GM10248 (cell line): ENCODE results near the gene FAAP20.

Experiments used
- CTCF ChIA-PET: fragments of 300-600 bp; sonication (Branson Sonifier 250); formaldehyde crosslinking; extraction: SDS; loops from one replicate; lab custom pipeline; 2021; ENCODE audit warnings: antibody characterized with exemption; lab: Yijun Ruan, JAX
- POLR2A ChIA-PET: fragments of 350-650 bp; sonication (Branson Sonifier 250); formaldehyde crosslinking; extraction: SDS; loops from one replicate; lab custom pipeline; 2020; ENCODE audit warnings: antibody characterized with exemption; lab: Yijun Ruan, JAX
- DNase-seq: peaks from one replicate; pipeline ENCODE4 v3.0.0; 2012; ENCODE audit errors: extremely low spot score
- CTCF ChIP-seq: IDR thresholded peaks from 2 replicates; pipeline ENCODE4 v1.5.1; 2012; ENCODE audit warnings: mild to moderate bottlenecking, low read depth; ENCODE audit errors: extremely low read depth, missing control alignments, control extremely low read depth

Gene FAAP20

GRCh38 chr1:2212274-2212531 lies 17.6 kb upstream of the FAAP20 start:
- ChIA-PET POLR2A (no interaction called here), CTCF (interaction anchor here (0.8 to 1.6 kb wide), 2 partner anchors 9 to 12 kb away, joined by 3 to 4 read pairs; no protein-coding TSS in a partner anchor)
- DNase-seq: no peak
- TF ChIP-seq CTCF: no peak

- ChIA-PET POLR2A (interaction anchor here (1.6 kb wide), 1 partner anchor 17 kb away, joined by 6 read pairs; no protein-coding TSS in a partner anchor), CTCF (no interaction called here)
- no peak for TF ChIP-seq CTCF
- no peak for DNase-seq
Observed at GRCh38 chr1:2210786-2211185, 16.2 kb upstream of the FAAP20 start.

- TF ChIP-seq CTCF: no peak
- ChIA-PET CTCF (no interaction called here), POLR2A (interaction anchor here (1.6 kb wide), 1 partner anchor 17 kb away, joined by 6 read pairs; no protein-coding TSS in a partner anchor)
- DNase-seq: no peak
Observed at GRCh38 chr1:2210084-2210653, 15.6 kb upstream of the FAAP20 start.

GRCh38 chr1:2209400-2210083 lies 15.0 kb upstream of the FAAP20 start:
- DNase-seq: no peak
- TF ChIP-seq CTCF: no peak
- POLR2A ChIA-PET: interaction anchor here (1.6 kb wide), 1 partner anchor 18 kb away, joined by 6 read pairs; no protein-coding TSS in a partner anchor
- CTCF ChIA-PET: no interaction called here

- DNase-seq: no peak
- CTCF ChIA-PET: no interaction called here
- POLR2A ChIA-PET: no interaction called here
- no peak for TF ChIP-seq CTCF
Observed at GRCh38 chr1:2208309-2209239, 14.0 kb upstream of the FAAP20 start.

- CTCF ChIA-PET: interaction anchor here (1.6 to 2.0 kb wide), 2 partner anchors 12 to 108 kb away, joined by 4 to 11 read pairs; partner anchors contain the start of gene FAAP20
- POLR2A ChIA-PET: interaction anchor here (1.0 kb wide), 1 partner anchor 21 kb away, joined by 3 read pairs; the partner anchor contains the start of gene SKI
- DNase-seq: no peak
- TF ChIP-seq CTCF: no peak
Observed at GRCh38 chr1:2206813-2207487, 12.4 kb upstream of the FAAP20 start.
